HG02642 (cell line): ENCODE data around the gene NCOA6.
"Not testable (repeated sequence)": the region's sequence is repeated elsewhere in the genome, so short reads cannot be mapped to it uniquely, and the experiment has no call there.

Experiments
- ATAC-seq: cut with Tn5 transposase; IDR thresholded peaks from one replicate; pipeline ENCODE4 v1.9.1; 2021; ENCODE audit warnings: mild to moderate bottlenecking; ENCODE audit not compliant: unreplicated experiment, poor library complexity

Gene NCOA6

DNA sequence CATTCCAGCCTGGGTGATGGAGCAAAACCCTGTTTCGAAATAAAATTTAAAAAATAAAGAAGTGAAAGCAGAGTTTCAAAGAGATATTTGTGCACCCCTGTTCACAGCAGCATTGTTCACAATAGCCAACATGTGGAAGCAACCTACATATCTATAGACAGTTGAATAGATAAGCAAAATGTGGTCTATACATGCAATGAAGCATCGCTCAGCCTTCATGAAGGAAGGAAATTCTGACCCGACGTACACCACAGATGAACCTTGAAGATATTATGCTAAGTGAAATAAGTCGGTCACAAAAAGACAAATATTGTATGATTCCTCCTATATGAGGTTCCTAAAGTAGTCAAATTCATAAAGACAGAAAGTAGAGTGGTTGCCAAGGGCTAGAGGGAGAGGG is 6.5 kb upstream of the NCOA6 start:
- no peak for ATAC-seq

DNA sequence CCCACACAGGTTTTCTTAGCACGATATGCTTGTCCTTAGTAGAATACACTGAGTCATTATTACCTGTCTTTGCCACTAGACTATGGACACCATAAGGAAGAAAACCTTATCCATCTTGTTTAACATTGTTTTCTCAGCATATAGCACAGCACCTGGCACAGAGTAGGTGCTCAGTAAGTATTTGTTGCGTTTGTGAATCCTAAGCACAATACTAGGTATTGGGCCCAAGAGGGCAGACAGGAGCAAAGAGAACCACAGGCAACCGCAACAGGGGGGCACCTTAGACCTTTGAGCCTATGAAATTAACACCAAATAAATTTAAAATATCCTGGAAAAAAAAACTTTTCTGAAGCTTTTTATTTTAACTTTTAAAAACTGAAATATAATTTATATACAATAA is 3.7 kb upstream of the NCOA6 start:
- ATAC-seq, result no peak

DNA sequence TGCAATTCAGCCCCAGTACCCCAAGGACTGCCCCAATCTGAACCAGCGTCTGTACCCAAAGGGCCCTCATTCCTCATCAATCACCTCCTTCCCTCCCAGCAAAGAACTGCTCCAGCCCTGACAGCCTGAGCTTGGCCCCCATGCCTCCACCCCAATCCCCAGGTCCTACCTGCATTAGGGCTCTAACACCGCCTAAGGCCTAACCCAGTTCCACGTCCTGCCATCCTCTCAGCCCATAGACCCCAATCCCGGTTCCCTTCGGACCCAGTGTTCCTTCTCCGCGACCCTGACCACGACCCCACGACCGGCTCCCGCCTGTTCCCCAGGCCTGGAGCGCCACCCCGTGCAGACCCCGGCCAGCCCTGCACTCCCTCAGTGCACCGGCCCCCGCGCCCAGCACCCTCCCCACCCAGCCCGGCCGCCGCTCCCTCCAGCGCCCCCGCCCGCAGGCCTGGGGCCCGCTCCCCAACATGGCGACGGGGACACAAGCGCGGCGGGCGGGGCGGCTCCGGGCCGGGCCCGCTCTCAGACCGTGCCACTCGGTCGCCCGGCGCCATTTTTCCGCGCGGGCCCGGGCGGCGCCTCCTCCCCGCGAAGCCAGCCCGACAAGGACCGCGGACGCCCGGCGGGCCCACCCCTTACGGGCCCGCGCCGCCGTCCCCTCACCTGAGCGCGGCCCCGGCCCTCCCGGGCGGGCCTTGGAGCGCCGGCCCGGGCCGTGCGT is 483 bp downstream of the NCOA6 start:
- peak; percentile 83 for ATAC-seq

DNA sequence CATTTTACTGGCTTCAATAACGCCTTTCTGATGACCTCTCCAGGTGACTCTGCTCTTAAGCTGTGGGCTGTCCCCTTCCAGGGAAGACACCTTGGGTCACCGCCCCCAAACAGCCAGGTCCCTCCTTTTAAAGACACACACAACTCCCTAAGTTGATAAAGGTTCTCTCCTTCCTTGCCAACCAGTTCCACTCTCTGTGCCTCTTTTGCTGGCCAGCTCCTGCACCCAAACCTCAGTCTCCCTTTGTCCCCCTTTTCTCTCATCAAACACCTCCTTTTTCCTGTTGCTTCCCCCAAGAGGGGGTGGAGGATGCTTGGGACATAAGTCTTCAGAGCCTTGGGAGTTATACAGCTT is 1.0 kb downstream of the NCOA6 start:
- ATAC-seq, result peak; percentile 54

- no peak for ATAC-seq
Observed at GRCh38 chr20:34824026-34824425, 1.4 kb downstream of the NCOA6 start.

GRCh38 chr20:34820805-34821578 is 4.5 kb downstream of the NCOA6 start:
- no peak for ATAC-seq

DNA sequence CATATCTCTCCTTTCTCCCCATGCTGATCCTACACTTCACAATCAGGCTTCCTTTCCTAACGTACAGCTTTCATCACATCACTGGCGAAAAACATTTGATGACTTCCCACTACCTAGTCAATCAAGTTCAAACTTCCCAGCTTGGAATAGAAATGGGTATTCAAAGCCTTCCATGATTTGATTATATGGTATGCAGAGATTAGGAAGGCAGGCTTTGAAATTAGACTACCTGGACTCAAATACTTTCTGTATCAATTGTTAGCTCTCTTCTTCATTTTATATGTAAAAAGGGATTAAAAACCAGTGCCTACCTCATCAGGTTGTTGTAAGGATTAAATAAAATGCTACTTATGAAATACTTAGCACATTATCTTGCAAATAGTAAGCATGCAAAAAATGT is 7.7 kb downstream of the NCOA6 start:
- ATAC-seq, result no peak

DNA sequence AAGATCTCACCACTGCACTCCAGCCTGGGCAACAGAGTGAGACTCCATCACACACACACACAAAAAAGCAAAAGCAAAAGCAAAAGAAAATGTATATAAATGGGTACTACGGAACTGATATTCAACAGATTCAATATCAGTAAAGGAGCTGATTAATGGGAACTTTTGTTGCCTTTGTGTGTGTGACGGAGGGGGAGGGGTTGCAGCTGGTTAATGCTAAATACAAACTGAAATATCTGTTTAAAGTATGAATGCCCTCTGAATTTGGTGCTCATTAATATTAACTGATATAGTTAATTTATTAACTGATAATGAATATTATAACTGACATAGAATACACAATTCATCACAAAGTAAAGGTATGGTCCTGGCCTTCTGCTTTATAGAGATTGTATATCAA is 8.4 kb downstream of the NCOA6 start:
- ATAC-seq, result no peak

DNA sequence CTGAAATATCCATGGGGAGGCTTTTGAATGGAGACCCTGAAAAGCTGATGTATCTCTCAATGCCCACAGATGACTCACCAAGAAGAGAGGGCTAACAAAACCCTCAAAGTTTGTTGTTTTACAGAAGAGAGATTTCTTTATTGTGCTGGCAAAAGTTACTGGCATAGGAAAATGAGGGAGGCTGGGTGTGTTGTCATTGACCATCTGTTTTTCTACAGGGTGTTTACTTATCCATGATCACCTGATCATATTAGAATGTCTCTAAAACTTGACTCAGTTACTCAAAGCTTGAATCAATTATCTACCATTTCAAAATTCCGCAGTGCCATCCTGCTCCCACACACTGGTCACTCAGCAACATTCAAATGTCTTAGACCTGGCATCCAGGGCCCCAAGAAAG is 9.8 kb downstream of the NCOA6 start:
- ATAC-seq, result no peak

DNA sequence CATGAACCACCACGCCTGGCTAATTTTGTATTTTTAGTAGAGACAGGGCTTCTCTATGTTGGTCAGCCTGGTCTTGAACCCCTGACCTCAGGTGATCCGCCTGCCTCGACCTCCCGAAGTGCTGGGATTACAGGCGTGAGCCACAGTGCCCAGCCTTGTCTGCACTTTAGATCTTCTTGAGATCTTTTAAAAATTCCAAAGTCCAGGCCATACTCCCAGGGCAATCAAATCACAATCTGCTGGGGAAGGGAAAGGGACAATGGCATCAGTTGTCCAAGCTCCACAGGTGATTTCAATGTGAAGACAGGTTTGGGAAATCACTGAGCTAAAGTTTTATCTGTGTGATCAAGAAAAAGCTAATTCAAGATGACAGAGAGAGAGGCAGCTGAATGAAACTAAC is 16.9 kb downstream of the NCOA6 start:
- ATAC-seq, result no peak

- not testable (repeated sequence) for ATAC-seq
Observed at GRCh38 chr20:34807944-34808465, 17.4 kb downstream of the NCOA6 start.

GRCh38 chr20:34806255-34806654 is 19.2 kb downstream of the NCOA6 start:
- no peak for ATAC-seq

GRCh38 chr20:34798871-34799270 is 26.6 kb downstream of the NCOA6 start:
- no peak for ATAC-seq

GRCh38 chr20:34798328-34798727 is 27.1 kb downstream of the NCOA6 start:
- ATAC-seq, result no peak

DNA sequence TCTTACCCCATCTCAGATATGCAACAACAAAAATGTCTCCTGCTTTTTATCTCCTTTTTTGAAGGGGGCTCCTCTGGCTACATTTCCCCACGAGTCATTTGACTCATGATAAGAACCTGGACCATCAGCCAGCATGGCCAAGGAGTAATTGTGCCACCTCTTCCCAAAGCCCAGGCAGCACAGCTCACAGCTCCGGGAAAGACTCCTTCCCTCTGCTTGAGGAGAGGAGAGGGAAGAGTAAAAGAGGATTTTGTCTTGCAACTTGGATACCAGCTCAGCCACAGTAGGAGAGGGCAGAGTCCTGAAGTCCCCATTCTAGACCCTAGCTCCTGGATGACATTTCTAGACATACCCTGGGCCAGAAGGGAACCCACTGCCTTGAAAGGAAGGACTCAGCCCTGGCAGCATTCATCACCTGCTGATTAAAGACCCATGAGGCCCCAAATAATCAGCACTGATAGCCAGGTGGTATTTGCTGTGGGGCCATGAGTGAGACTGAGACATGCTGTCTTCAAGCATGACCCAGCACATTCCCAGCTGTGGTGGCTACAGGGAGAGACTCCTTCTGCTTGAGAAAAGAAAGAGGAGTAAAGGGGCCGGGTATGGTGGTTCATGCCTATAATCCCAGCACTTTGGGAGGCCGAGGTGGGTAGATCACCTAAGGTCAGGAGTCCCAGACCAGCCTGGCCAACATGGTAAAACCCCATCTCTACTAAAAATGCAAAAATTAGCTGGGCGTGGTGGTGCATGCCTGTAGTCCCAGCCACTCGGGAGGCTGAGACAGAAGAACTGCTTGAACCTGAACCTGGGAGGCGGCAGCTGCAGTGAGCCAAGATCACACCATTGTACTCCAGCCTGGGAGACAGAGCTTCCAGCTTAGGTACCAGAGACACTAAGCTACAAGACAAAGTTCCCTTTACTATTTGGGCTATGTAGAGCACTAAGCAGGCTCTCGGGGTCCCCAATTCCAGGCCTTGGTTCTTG is 28.1 kb downstream of the NCOA6 start:
- no peak for ATAC-seq

- ATAC-seq, result no peak
Observed at GRCh38 chr20:34794006-34794585, 31.4 kb downstream of the NCOA6 start.

- ATAC-seq, result no peak
Observed at GRCh38 chr20:34792687-34793363, 32.6 kb downstream of the NCOA6 start.

- no peak for ATAC-seq
Observed at GRCh38 chr20:34791289-34792020, 34.0 kb downstream of the NCOA6 start.

GRCh38 chr20:34781220-34781619 is 44.2 kb downstream of the NCOA6 start:
- no peak for ATAC-seq
